Measurements from ENCODE around the gene GDPD3. TPM values are rescaled to one million over a fixed set of nuclear protein-coding genes. Genes with fewer than 3 reads are reported as not detected.

The GDPD3 gene
- total RNA-seq, 2 donors from 2014 or later = 2.7 to 6.5 TPM

- Histone ChIP-seq H3K36me3 (ENCODE audit: control insufficient read depth, insufficient read depth, low read length) (peaks cover 5% of the 10 kb centered on the region), H3K9me3 (ENCODE audit: control insufficient read depth, low read length) (no peaks in the 10 kb centered on the region), H3K4me1 (ENCODE audit: control insufficient read depth, insufficient read depth, low read length) (no peaks in the 10 kb centered on the region), H3K9ac (ENCODE audit: extremely low read depth, low read length, poor library complexity, severe bottlenecking) (no peak overlapping the region), H3K27me3 (ENCODE audit: control insufficient read depth, insufficient read depth, low read length, poor library complexity, severe bottlenecking) (no peaks in the 10 kb centered on the region), H3K27ac (ENCODE audit: low read depth, low read length) (no peak overlapping the region), H3K4me3 (ENCODE audit: low read length) (no peak overlapping the region)
- Mint-ChIP-seq H3K4me3 (no peak overlapping the region), H3K36me3 (ENCODE audit: low read depth) (peaks cover 26% of the 10 kb centered on the region), H3K27ac (no peak overlapping the region), H3K9me3 (no peaks in the 10 kb centered on the region), H3K4me1 (peaks cover 7% of the 10 kb centered on the region), H3K27me3 (ENCODE audit: insufficient read depth) (no peaks in the 10 kb centered on the region)
- DNase-seq = no peak
- no peak for TF ChIP-seq CTCF (conservative IDR thresholded peaks at IDR 0.05)
- 88 to 100% methylated on average over 2 of the region's 2 CpGs for WGBS, 2 experiments (ENCODE audit: insufficient coverage in 1 of 2, insufficient read length in 1 of 2)
Observed at GRCh38 chr16:30119428-30119827, 6.1 kb upstream of the GDPD3 start.

- peaks cover 2% of the 10 kb centered on the region for H3K4me1 Mint-ChIP-seq
- Histone ChIP-seq H3K9me3 (ENCODE audit: control insufficient read depth, low read length) (no peaks in the 10 kb centered on the region), H3K36me3 (ENCODE audit: control insufficient read depth, insufficient read depth, low read length) (peaks cover 5% of the 10 kb centered on the region), H3K27me3 (ENCODE audit: control insufficient read depth, insufficient read depth, low read length, poor library complexity, severe bottlenecking) (no peaks in the 10 kb centered on the region), H3K4me3 (ENCODE audit: low read length) (no peak overlapping the region), H3K9ac (ENCODE audit: extremely low read depth, low read length, poor library complexity, severe bottlenecking) (no peak overlapping the region), H3K27ac (ENCODE audit: low read depth, low read length) (no peak overlapping the region), H3K4me1 (ENCODE audit: control insufficient read depth, insufficient read depth, low read length) (no peaks in the 10 kb centered on the region)
- no peaks in the 10 kb centered on the region for H3K9me3 Mint-ChIP-seq
- no peak overlapping the region for H3K4me3 Mint-ChIP-seq
- peaks cover 29% of the 10 kb centered on the region for H3K36me3 Mint-ChIP-seq (ENCODE audit: low read depth)
- 97% methylated on average over 9 to 10 of the region's 10 CpGs for WGBS, 2 experiments (ENCODE audit: insufficient coverage in 1 of 2, insufficient read length in 1 of 2)
- TF ChIP-seq CTCF (conservative IDR thresholded peaks at IDR 0.05) = no peak
- no peaks in the 10 kb centered on the region for H3K27me3 Mint-ChIP-seq (ENCODE audit: insufficient read depth)
- no peak overlapping the region for H3K27ac Mint-ChIP-seq
- DNase-seq = no peak
Observed at GRCh38 chr16:30117768-30118167, 4.4 kb upstream of the GDPD3 start.

DNA sequence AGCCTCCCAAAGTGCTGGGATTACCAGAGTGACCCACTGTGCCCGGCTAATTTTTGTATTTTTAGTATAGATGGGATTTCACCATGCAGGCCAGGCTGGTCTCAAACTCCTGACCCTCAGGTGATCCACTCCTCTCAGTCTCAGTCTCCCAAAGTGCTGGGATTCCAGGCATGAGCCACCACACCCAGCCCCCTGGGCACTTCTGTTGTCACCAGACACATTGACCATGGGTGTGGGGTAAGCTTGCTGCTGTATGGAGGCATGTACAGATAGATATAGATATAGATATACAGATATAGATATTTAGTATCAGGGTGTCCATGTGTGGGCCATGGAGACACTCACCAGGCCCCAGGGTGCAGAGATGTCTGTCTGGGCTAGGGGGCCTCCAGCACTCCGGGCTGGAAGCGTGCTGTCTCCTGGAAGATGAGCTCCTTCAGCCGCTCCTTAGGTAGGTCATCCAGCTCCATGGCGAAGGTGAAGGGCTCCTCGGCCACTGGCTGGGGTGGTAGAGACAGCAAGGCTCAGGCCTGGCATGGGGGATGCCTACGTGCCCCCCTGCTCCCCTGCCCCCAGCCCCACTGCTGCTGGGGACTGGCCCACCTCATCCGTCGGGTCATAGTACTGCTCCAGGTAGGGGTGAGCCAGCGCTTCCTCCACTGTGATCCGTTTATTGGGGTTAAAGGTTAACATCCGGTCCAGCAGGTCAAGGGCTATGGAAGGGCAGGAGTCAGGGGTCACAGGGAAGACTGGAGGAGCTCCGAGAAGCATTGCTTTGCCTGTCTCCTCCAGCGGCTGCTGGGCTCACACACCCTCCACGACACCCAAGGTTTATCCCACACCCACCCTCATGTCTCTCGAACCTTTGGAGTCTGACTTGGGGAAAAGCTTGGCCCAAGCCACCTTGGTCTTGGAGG lies 3.2 kb upstream of the GDPD3 start:
- Histone ChIP-seq H3K9me3 (ENCODE audit: control insufficient read depth, low read length) (no peaks in the 10 kb centered on the region), H3K4me1 (ENCODE audit: control insufficient read depth, insufficient read depth, low read length) (no peaks in the 10 kb centered on the region), H3K9ac (ENCODE audit: extremely low read depth, low read length, poor library complexity, severe bottlenecking) (no peak overlapping the region), H3K36me3 (ENCODE audit: control insufficient read depth, insufficient read depth, low read length) (peaks cover 5% of the 10 kb centered on the region), H3K27ac (ENCODE audit: low read depth, low read length) (no peak overlapping the region), H3K27me3 (ENCODE audit: control insufficient read depth, insufficient read depth, low read length, poor library complexity, severe bottlenecking) (no peaks in the 10 kb centered on the region), H3K4me3 (ENCODE audit: low read length) (no peak overlapping the region)
- Mint-ChIP-seq H3K27me3 (ENCODE audit: insufficient read depth) (no peaks in the 10 kb centered on the region), H3K27ac (no peak overlapping the region), H3K4me3 (no peak overlapping the region), H3K36me3 (ENCODE audit: low read depth) (peaks cover 29% of the 10 kb centered on the region), H3K4me1 (no peaks in the 10 kb centered on the region), H3K9me3 (no peaks in the 10 kb centered on the region)
- no peak for DNase-seq
- TF ChIP-seq CTCF (conservative IDR thresholded peaks at IDR 0.05) = no peak
- WGBS, 2 experiments (ENCODE audit: insufficient coverage in 1 of 2, insufficient read length in 1 of 2) = 94 to 96% methylated on average over 8 to 16 of the region's 16 CpGs

Measured in endodermal cell (in vitro differentiated cells).